HepG2 (cell line): ENCODE results near the gene STPG4. TPM values are rescaled to one million over a fixed set of nuclear protein-coding genes. Genes with fewer than 3 reads are reported as not detected.
A peak's percentile ranks its signal among the peaks of the same experiment; 100 is the strongest.

ENCODE experiments used
- AHR ChIP-seq: IDR thresholded peaks from 2 replicates; pipeline ENCODE4 v1.6.1; 2018; ENCODE audit warnings: missing genetic modification reagents, missing compliant biosample characterization
- ELF4 ChIP-seq: sonication (generic); formaldehyde crosslinking; IDR thresholded peaks from 2 replicates; pipeline ENCODE4 v1.5.0; 2020; ENCODE audit warnings: missing genetic modification reagents, mild to moderate bottlenecking, moderate library complexity, borderline replicate concordance
- FOXM1 ChIP-seq: sonication (generic); formaldehyde crosslinking; IDR thresholded peaks from 2 replicates; pipeline ENCODE4 v1.5.0; 2020; ENCODE audit warnings: missing genetic modification reagents
- HDAC2 ChIP-seq: sonication (generic); formaldehyde crosslinking; IDR thresholded peaks from 2 replicates; pipeline ENCODE4 v1.4.0; 2020; ENCODE audit warnings: missing genetic modification reagents
- HES4 ChIP-seq: sonication (generic); formaldehyde crosslinking; IDR thresholded peaks from 2 replicates; pipeline ENCODE4 v1.9.0; 2021; ENCODE audit warnings: mild to moderate bottlenecking, missing genetic modification reagents, borderline replicate concordance
- RFXANK ChIP-seq: IDR thresholded peaks from 2 replicates; pipeline ENCODE4 v1.6.1; 2016
- SMARCE1 ChIP-seq: fragments of 450-650 bp; IDR thresholded peaks from 2 replicates; pipeline ENCODE4 v1.6.1; 2017; ENCODE audit warnings: borderline replicate concordance
- ZNF101 ChIP-seq: sonication (generic); formaldehyde crosslinking; IDR thresholded peaks from 2 replicates; pipeline ENCODE4 v1.4.0; 2020; ENCODE audit warnings: mild to moderate bottlenecking, low read depth, missing genetic modification reagents, borderline replicate concordance
- ZNF33A ChIP-seq: sonication (generic); formaldehyde crosslinking; IDR thresholded peaks from 2 replicates; pipeline ENCODE4 v1.5.1; 2020; ENCODE audit warnings: missing genetic modification reagents, mild to moderate bottlenecking, moderate library complexity, borderline replicate concordance
- ZNF550 ChIP-seq: sonication (generic); formaldehyde crosslinking; IDR thresholded peaks from 2 replicates; pipeline ENCODE4 v1.4.0; 2020; ENCODE audit warnings: mild to moderate bottlenecking, missing genetic modification reagents, borderline replicate concordance
- polyA plus RNA-seq, 8 experiments: library from polyadenylated mRNA; depleted of rRNA in 3 of 8; stranded (reverse) in 7 of 8; unstranded in 1 of 8; fragments of >200 nt; fragmentation: Illumina TruSeq in 4 of 8; extraction: Trizol in 4 of 8; gene quantifications; 2 replicates each; pipeline versions ENCODE4 v1.2.1 to v1.2.3, GENCODE V29; 2011 to 2016; ENCODE audit warnings: low read depth in 4 of 8, missing spikeins in 1 of 8, mixed read lengths in 1 of 8; ENCODE audit not compliant: insufficient read depth in 1 of 8
- total RNA-seq, 5 experiments: library from RNA; depleted of rRNA; stranded (reverse); fragments of >200 nt; fragmentation: Illumina TruSeq; extraction: Trizol; gene quantifications; 2 replicates each; pipeline ENCODE4 v1.2.3, GENCODE V29; 2016; ENCODE audit warnings: low read depth in 1 of 5
- TF ChIP-seq, protein P1 (sequence below), 2 experiments: fragments of 450-650 bp in 1 of 2; sonication (generic) in 1 of 2; formaldehyde crosslinking; IDR thresholded peaks; 2 replicates each; pipeline versions ENCODE4 v1.5.0 to v1.8.0; 2020 to 2022; ENCODE audit warnings: mild to moderate bottlenecking in 1 of 2, missing genetic modification reagents in 1 of 2
- TF ChIP-seq, protein P2 (sequence below): sonication (generic); formaldehyde crosslinking; IDR thresholded peaks from 2 replicates; pipeline ENCODE4 v1.9.0; 2021; ENCODE audit warnings: missing genetic modification reagents, mild to moderate bottlenecking, borderline replicate concordance
- TF ChIP-seq, protein P3 (sequence below): sonication (generic); formaldehyde crosslinking; IDR thresholded peaks from 2 replicates; pipeline ENCODE4 v1.4.0; 2020; ENCODE audit warnings: missing genetic modification reagents; ENCODE audit errors: not compliant biosample characterization
- TF ChIP-seq, protein P4 (sequence below): IDR thresholded peaks from 2 replicates; pipeline ENCODE4 v1.6.1; 2016; ENCODE audit warnings: mild to moderate bottlenecking
- TF ChIP-seq, protein P5 (sequence below): sonication (generic); formaldehyde crosslinking; IDR thresholded peaks from 2 replicates; pipeline ENCODE4 v1.4.0; 2020; ENCODE audit warnings: missing genetic modification reagents, borderline replicate concordance
- TF ChIP-seq, protein P6 (sequence below): sonication (generic); formaldehyde crosslinking; IDR thresholded peaks from 2 replicates; pipeline ENCODE4 v1.5.0; 2020; ENCODE audit warnings: mild to moderate bottlenecking, missing genetic modification reagents, borderline replicate concordance

STPG4 gene
- total and polyA plus RNA-seq, 2 of the 13 experiments (the other 11 are each of a cell fraction or from before 2014, with no cell fraction given), result 0.11 to 0.15 TPM

DNA sequence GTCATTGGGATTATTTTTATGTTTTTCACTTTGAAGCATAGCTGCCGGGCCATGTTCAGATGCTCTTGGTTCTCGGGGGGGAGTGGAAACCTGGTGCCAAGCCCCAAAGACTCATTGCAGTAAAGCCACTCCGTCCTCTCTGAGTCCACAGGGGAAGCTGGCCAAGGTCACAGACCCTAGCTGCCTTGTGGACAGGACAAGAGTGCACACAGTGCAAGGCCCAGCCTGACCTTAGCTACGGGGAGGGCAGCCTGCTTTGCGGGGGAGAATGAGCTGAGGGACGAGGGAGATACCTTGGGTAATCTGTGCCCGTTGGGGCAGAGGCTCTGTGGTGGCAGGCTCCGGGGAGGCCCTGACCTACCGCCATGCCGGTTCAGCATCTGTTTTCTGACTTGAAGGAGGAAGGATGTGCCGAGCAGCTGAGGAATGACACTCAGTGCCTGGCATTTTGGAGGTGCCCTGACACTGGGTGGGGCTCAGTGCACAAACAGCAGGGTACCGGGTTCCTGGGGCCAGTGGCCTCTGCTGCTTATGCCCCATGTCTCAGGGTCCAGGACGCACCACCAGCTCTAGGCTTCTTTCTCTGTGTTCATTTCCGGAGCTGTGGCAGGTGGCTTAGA, 87.2 kb downstream of the STPG4 start (continued):
- TF ChIP-seq, protein P1, sequence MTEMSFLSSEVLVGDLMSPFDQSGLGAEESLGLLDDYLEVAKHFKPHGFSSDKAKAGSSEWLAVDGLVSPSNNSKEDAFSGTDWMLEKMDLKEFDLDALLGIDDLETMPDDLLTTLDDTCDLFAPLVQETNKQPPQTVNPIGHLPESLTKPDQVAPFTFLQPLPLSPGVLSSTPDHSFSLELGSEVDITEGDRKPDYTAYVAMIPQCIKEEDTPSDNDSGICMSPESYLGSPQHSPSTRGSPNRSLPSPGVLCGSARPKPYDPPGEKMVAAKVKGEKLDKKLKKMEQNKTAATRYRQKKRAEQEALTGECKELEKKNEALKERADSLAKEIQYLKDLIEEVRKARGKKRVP (CRISPR knock-in tag; IDR thresholded peaks at IDR 0.05), result no peak
- TF ChIP-seq ZNF550 (CRISPR knock-in tag), result peak; percentile 68; the same call in 1 of the 2 replicates
- TF ChIP-seq, protein P2, sequence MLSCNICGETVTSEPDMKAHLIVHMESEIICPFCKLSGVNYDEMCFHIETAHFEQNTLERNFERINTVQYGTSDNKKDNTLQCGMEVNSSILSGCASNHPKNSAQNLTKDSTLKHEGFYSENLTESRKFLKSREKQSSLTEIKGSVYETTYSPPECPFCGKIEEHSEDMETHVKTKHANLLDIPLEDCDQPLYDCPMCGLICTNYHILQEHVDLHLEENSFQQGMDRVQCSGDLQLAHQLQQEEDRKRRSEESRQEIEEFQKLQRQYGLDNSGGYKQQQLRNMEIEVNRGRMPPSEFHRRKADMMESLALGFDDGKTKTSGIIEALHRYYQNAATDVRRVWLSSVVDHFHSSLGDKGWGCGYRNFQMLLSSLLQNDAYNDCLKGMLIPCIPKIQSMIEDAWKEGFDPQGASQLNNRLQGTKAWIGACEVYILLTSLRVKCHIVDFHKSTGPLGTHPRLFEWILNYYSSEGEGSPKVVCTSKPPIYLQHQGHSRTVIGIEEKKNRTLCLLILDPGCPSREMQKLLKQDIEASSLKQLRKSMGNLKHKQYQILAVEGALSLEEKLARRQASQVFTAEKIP, result no peak
- peak; percentile 87 for TF ChIP-seq HDAC2 (CRISPR knock-in tag)
- TF ChIP-seq, protein P3, sequence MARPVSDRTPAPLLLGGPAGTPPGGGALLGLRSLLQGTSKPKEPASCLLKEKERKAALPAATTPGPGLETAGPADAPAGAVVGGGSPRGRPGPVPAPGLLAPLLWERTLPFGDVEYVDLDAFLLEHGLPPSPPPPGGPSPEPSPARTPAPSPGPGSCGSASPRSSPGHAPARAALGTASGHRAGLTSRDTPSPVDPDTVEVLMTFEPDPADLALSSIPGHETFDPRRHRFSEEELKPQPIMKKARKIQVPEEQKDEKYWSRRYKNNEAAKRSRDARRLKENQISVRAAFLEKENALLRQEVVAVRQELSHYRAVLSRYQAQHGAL (CRISPR knock-in tag), result no peak
- TF ChIP-seq SMARCE1, result no peak
- no peak for TF ChIP-seq HES4
- TF ChIP-seq, protein P4, sequence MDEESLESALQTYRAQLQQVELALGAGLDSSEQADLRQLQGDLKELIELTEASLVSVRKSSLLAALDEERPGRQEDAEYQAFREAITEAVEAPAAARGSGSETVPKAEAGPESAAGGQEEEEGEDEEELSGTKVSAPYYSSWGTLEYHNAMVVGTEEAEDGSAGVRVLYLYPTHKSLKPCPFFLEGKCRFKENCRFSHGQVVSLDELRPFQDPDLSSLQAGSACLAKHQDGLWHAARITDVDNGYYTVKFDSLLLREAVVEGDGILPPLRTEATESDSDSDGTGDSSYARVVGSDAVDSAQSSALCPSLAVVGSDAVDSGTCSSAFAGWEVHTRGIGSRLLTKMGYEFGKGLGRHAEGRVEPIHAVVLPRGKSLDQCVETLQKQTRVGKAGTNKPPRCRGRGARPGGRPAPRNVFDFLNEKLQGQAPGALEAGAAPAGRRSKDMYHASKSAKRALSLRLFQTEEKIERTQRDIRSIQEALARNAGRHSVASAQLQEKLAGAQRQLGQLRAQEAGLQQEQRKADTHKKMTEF (CRISPR knock-in tag), result no peak
- TF ChIP-seq RFXANK, result no peak
- TF ChIP-seq ZNF101 (CRISPR knock-in tag), result no peak
- TF ChIP-seq ELF4, result no peak
- TF ChIP-seq, protein P5, sequence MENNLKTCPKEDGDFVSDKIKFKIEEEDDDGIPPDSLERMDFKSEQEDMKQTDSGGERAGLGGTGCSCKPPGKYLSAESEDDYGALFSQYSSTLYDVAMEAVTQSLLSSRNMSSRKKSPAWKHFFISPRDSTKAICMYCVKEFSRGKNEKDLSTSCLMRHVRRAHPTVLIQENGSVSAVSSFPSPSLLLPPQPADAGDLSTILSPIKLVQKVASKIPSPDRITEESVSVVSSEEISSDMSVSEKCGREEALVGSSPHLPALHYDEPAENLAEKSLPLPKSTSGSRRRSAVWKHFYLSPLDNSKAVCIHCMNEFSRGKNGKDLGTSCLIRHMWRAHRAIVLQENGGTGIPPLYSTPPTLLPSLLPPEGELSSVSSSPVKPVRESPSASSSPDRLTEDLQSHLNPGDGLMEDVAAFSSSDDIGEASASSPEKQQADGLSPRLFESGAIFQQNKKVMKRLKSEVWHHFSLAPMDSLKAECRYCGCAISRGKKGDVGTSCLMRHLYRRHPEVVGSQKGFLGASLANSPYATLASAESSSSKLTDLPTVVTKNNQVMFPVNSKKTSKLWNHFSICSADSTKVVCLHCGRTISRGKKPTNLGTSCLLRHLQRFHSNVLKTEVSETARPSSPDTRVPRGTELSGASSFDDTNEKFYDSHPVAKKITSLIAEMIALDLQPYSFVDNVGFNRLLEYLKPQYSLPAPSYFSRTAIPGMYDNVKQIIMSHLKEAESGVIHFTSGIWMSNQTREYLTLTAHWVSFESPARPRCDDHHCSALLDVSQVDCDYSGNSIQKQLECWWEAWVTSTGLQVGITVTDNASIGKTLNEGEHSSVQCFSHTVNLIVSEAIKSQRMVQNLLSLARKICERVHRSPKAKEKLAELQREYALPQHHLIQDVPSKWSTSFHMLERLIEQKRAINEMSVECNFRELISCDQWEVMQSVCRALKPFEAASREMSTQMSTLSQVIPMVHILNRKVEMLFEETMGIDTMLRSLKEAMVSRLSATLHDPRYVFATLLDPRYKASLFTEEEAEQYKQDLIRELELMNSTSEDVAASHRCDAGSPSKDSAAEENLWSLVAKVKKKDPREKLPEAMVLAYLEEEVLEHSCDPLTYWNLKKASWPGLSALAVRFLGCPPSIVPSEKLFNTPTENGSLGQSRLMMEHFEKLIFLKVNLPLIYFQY (CRISPR knock-in tag), result peak; percentile 76; the same call in 1 of the 2 replicates
- TF ChIP-seq, protein P6, sequence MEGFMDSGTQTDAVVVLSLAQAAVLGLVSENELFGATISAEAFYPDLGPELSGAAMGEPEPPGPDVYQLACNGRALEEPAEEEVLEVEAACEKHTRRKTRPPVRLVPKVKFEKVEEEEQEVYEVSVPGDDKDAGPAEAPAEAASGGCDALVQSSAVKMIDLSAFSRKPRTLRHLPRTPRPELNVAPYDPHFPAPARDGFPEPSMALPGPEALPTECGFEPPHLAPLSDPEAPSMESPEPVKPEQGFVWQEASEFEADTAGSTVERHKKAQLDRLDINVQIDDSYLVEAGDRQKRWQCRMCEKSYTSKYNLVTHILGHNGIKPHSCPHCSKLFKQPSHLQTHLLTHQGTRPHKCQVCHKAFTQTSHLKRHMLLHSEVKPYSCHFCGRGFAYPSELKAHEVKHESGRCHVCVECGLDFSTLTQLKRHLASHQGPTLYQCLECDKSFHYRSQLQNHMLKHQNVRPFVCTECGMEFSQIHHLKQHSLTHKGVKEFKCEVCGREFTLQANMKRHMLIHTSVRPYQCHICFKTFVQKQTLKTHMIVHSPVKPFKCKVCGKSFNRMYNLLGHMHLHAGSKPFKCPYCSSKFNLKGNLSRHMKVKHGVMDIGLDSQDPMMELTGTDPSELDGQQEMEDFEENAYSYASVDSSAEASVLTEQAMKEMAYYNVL (CRISPR knock-in tag), result peak; percentile 39; the same call in 1 of the 2 replicates
- TF ChIP-seq ZNF33A (CRISPR knock-in tag), result no peak
- TF ChIP-seq FOXM1 (CRISPR knock-in tag), result no peak
- TF ChIP-seq AHR, result no peak
